ENCODE measurements around the gene RAE1.
"Not testable (repeated sequence)": the region's sequence is repeated elsewhere in the genome, so short reads cannot be mapped to it uniquely, and the experiment has no call there.

The RAE1 gene

DNA sequence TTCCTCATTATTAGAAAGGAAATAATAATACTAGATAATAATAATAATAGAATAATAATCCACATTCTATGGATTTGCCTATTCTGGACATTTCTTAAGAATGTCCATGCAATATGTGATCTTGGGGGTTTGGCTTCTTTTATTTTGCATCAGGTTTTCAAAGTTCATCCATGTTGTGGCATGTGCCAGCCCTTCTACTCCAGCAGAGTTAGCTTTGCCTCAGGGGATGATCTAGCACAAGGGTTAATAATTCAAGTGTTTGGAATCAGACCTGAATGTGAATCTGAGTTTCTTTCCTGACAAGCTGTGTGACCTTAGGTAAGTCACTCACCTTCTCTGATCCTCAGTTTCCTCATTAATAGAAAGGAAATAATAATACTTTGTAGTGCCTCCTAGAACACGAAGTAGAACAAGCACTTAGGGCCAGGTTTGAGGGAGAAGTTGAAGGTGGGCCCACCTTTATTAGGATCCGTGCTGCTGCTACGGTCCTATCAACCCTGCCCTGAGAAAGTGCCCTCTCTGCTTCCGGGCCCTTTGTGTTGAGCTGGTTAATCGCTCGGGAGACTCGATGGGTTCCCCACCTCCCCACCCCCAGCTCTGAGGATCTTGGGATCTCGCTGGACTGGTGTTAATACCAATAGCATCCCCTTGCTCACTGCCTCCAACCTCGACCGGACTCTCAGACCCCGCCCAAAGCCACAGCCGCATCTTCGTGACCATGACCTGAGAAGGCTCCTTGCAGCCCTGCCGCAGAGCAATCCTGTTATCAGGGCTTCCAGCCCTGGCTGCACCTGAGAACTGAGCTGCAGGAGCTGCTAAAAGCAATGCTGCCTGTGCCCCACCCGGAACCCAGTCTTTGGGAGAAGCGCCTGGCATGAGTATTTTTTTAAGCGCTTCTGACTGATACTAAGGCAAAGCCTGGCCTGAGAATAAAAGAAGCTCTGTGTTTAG is 67.0 kb downstream of the RAE1 start:
- DNase-seq: peak; percentile 34

DNA sequence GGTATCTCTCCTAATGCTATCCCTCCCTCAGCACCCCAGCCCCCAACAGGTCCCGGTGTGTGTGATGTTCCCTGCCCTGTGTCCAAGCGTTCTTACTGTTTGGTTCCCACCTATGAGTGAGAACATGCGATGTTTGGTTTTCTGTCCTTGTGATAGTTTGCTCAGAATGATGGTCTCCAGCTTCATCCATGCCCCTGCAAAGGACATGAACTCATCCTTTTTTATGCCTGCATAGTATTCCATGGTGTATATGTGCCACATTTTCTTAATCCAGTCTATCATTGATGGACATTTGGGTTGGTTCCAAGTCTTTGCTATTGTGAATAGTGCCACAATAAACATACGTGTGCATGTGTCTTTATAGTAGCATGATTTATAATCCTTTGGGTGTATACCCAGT is 68.4 kb downstream of the RAE1 start:
- DNase-seq: not testable (repeated sequence)

DNA sequence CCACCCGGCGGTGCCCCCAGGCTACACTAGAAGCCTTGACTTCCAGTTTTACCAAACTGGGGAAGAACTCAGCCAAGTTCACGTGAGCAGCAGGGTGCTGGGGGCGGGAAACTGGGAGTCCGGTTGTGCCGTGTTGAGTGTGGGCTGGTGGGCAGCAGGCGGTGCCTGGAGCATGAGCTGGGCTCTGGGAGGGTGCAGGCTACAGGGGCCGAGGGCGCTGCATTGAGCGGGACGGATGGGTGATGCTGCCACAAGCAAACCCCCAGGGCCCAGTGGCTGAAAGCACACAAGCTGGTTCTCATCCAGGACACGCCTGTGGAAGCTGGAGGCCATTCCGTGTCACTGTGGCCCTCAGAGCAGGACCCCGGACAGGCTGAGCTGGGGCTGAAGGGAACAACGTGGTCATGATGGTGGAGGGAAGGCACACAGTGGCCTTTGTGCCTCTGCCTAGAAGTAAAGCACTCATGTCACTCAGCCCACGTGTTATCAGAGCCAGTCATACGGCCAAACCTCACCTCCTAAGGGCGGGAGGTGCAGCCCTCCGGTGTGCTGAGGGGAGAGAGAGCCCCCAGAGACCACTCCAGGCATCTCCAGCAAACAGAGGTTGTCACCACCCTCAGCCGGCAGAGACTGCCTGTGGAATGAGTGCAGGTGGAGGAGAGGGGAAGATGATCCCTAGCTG is 69.7 kb downstream of the RAE1 start:
- no peak for DNase-seq

DNA sequence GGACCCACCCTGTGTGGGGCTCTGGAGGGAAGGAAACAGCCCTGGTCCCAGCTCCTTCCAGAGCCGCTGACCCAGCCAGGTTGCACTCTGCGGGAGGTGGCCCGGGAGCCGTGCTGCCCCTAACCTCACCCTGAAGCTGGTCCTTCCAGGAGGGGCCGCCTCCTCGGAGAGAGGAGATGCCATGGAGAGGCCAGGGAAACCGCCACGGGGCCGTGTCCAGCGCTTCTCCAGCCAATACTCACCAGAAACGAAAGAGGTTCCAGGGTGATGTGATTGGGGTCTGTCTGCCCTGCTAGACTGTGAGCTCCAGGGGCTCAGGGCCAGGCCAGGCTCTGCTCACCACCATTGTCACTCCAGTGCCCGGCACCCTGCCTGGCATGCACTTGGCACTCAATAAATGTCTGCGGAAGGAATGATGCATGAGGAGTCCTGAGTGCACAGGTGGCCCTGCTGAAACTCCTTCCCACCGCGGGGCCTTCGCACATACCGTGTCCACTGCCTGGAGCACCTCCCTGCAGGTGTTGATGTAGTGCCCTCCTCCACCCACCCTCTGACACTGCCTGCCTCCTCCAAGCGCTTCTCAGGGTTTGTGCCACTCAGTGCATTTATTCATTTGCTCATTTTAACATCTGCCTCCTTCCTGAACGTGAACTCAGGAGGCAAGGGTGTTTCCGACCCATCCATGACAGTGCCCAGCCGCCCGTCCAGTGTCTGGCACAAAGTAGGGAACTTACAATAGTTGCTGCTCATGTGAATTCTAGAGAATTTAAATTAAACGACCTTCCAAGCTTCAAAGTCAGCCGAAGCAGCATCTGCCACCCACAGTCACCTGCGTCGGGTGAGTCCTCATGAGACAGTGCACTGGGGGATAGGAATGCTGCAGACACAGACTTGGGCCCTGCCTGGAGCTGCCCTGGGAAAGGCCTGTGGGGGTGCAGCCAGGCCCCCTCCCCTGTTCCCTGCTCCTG is 70.5 kb downstream of the RAE1 start:
- DNase-seq: no peak

DNA sequence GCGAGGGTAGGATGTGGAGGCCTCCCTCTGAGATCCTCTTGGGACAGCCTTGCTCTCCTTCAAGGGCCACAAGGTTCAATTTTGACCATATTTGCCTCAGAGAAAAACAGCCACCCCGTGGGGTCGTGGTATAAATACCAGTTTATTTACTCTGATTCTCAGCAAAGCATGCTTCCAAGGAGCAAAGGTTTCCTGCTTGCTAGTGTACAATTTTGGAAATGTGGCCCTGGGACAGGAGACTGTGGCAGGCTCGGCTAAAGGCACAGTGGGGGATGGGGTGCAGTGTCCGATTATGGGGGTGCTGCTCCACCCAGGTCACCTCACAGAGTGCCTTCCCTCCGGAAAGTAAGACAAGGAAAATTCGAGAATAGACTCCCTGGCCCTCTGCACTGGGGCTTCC is 71.2 kb downstream of the RAE1 start:
- DNase-seq: no peak

DNA sequence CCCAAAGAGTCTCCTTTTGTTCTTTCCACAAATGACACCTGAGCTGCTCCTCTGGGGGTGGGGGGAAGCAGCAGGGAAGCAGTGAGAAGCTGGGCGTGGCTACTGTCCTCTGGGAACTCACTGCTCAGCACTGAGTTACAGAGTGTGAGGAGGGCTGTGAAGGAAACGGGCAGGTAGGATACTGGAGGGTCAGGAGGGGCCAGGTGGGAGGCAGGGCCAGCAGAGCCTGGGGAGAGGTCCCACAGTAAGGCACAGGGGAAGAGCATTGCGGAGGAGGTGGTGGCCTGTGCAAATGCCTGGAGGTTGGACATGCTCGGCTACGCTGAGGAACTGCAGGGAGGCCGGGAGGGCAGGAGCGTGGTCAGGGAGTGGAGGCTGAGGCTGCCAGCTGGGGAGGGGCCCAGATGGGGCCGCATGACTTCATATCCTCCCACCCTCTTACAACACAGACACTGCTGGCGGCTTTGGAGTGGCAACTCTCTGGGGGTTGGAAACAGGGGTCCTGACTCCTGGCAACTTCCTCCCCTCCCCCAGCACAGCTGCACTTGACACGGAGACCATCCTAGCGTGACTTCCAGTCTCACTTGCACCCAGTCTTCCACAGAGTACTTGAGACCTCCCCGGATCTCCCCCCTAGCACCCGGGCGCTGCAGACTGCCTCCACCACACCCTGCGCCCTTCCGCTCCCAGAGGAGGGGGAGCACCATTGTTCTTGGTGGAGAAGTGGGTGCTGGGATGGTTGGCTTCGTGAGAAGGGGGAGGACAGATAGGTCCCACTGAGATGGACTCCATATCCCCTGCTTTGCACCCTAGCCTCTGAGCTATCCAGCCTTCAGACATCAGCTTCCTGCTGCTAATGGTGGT is 74.3 kb downstream of the RAE1 start:
- DNase-seq: no peak

DNA sequence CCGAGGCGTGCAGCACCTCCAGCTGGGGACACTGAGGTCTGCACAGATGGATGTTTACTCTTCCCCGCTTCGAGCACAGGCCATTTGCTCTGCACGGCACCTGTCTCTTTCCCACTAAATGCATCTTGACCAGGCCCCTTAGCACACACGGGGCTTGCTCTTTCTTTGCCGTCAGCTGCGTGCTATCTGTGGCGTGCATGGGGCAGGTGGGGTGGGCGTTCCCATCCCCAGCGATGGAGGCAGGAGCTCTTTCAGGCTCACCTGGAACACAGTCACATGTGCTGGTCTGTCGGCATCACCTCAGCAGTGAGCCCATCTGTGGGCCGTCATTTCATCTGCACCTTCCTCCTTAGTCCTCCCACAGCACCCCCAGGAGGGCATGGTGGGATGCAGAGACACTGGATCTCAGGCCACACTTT is 75.2 kb downstream of the RAE1 start:
- no peak for DNase-seq

DNA sequence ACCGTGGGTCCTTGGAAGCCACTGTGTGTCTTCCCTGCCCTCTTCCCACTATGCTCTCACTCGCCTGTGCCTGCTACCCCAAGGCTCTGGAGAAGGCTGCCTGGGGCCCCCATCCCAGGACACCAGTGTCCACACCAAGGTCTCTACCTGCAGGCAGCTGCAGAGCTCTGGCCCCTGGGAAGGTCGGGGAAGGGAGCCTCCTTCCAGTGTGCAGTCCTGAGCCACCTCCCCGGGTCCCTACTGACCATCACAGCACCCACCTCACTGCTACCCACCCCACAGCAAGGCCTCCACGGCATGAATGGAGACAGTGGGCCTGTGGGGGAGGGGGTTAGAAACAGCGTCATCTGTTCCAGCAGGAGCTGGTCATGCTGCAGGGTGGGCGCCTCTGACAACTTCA is 75.8 kb downstream of the RAE1 start:
- DNase-seq: no peak

DNA sequence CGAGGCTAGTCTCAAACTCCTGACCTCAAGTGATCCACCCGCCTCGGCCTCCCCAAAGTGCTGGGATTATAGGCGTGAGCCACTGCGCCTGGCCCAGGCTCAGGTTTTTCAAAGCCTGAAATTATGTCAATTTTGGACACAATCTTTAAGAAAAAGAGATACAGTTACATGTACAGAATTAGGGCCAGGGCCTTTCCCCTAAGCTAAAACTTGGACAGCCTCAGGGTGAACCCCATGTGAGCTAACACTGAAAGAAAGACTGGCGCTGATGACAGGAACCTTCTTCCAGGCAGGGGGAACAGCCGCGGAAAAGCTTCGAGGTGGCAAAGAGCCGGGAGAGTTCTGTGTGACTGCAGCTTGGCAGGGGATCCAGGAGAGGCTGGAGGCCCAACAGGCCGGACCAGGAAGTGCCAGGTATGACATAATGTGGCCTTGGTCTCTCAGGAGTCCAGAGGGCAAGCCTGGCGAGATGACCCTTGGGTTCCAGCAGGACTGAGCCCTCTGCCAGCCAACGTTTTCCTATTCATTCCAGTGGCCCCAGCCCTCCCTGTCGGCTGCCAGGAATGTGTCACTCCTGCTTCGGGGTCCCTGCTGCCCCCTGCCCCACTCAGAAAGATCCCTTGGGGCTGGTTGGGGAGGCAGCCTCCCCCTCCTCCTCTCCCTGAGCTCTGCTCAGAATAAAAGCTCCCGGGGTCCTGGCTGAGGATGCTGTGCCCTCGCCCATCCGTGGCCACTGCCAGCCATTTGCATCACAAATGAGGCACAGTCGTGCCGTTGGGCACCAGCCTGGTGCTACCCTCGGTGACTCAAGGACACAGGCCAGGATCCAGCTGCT is 77.5 kb downstream of the RAE1 start:
- DNase-seq: no peak
